Central memory CD8-positive, alpha-beta T cell (primary cell): ENCODE data around the gene LIMS2.
A peak's percentile ranks its signal among the peaks of the same experiment; 100 is the strongest.

Experiments
- ATAC-seq: fragments of 150-1000 bp; cut with Tn5 transposase; replicated peaks from 2 replicates; pipeline ENCODE4 v1.10.0; 2022; ENCODE audit warnings: mild to moderate bottlenecking, moderate FRiP score, moderate number of reproducible peaks; ENCODE audit not compliant: poor library complexity, severe bottlenecking; ENCODE audit errors: extremely low read depth
- DNase-seq, 2 donors: peaks; one replicate each; pipeline ENCODE4 v3.0.0; 2021; ENCODE audit warnings: low spot score in 2 of 2
- H3K27ac Mint-ChIP-seq: one replicate; pipeline ENCODE4 v1.8.0; 2022; ENCODE audit warnings: low read depth, mild to moderate bottlenecking, moderate library complexity, mixed read lengths
- H3K27me3 Mint-ChIP-seq: one replicate; pipeline ENCODE4 v1.8.0; 2022; ENCODE audit warnings: mixed read lengths
- H3K36me3 Mint-ChIP-seq: one replicate; pipeline ENCODE4 v1.8.0; 2022; ENCODE audit warnings: mild to moderate bottlenecking, moderate library complexity, mixed read lengths; ENCODE audit not compliant: insufficient read depth
- H3K4me1 Mint-ChIP-seq: one replicate; pipeline ENCODE4 v1.8.0; 2022; ENCODE audit warnings: mixed read lengths
- H3K4me3 Mint-ChIP-seq: one replicate; pipeline ENCODE4 v1.8.0; 2022; ENCODE audit warnings: mild to moderate bottlenecking, moderate library complexity, mixed read lengths
- H3K9me3 Mint-ChIP-seq: one replicate; pipeline ENCODE4 v1.8.0; 2022; ENCODE audit warnings: mixed read lengths

Gene LIMS2

GRCh38 chr2:127649100-127649611 is 26.2 kb downstream of the LIMS2 start:
- Mint-ChIP-seq H3K9me3 (no peaks in the 10 kb centered on the region), H3K4me3 (no peak overlapping the region), H3K27ac (peak overlapping the region; percentile 35), H3K4me1 (peaks cover 5% of the 10 kb centered on the region), H3K27me3 (peaks cover 15% of the 10 kb centered on the region), H3K36me3 (peaks cover 5% of the 10 kb centered on the region)
- ATAC-seq = no peak
- DNase-seq = no peak

GRCh38 chr2:127648321-127648720 is 27.0 kb downstream of the LIMS2 start:
- DNase-seq (no peak), ATAC-seq (no peak)
- H3K36me3 Mint-ChIP-seq = peaks cover 5% of the 10 kb centered on the region
- H3K27ac Mint-ChIP-seq = no peak overlapping the region
- H3K4me1 Mint-ChIP-seq = peaks cover 5% of the 10 kb centered on the region
- peaks cover 8% of the 10 kb centered on the region for H3K27me3 Mint-ChIP-seq
- H3K4me3 Mint-ChIP-seq = no peak overlapping the region
- H3K9me3 Mint-ChIP-seq = no peaks in the 10 kb centered on the region

GRCh38 chr2:127647242-127648190 is 27.8 kb downstream of the LIMS2 start:
- no peak overlapping the region for H3K27ac Mint-ChIP-seq
- no peak for ATAC-seq
- peaks cover 3% of the 10 kb centered on the region for H3K36me3 Mint-ChIP-seq
- no peak overlapping the region for H3K4me3 Mint-ChIP-seq
- no peaks in the 10 kb centered on the region for H3K9me3 Mint-ChIP-seq
- no peak for DNase-seq
- peaks cover under 1% of the 10 kb centered on the region for H3K27me3 Mint-ChIP-seq
- H3K4me1 Mint-ChIP-seq = peaks cover 5% of the 10 kb centered on the region

GRCh38 chr2:127646487-127647241 is 28.7 kb downstream of the LIMS2 start:
- DNase-seq (no peak), ATAC-seq (no peak)
- no peak overlapping the region for H3K4me3 Mint-ChIP-seq
- H3K27me3 Mint-ChIP-seq = no peaks in the 10 kb centered on the region
- H3K27ac Mint-ChIP-seq = no peak overlapping the region
- no peaks in the 10 kb centered on the region for H3K9me3 Mint-ChIP-seq
- peaks cover 3% of the 10 kb centered on the region for H3K36me3 Mint-ChIP-seq
- H3K4me1 Mint-ChIP-seq = peaks cover 5% of the 10 kb centered on the region

- no peak within 1 kb of the TSS for H3K27ac Mint-ChIP-seq
- H3K27me3 Mint-ChIP-seq = no peaks in the 10 kb centered on the region
- H3K4me3 Mint-ChIP-seq = no peak within 1 kb of the TSS
- no peak for DNase-seq
- no peak for ATAC-seq
- H3K4me1 Mint-ChIP-seq = peaks cover 5% of the 10 kb centered on the region
- H3K9me3 Mint-ChIP-seq = no peaks in the 10 kb centered on the region
- peaks cover 3% of the 10 kb centered on the region for H3K36me3 Mint-ChIP-seq
Observed at GRCh38 chr2:127645395-127646291, 29.7 kb downstream of the LIMS2 start, which contains the start of gene GPR17. TSS of gene GPR17 (plus strand) at chr2:127646153. CDS start at chr2:127650736, 4,583 bp downstream.

- H3K4me3 Mint-ChIP-seq = no peak overlapping the region
- no peaks in the 10 kb centered on the region for H3K9me3 Mint-ChIP-seq
- H3K4me1 Mint-ChIP-seq = peaks cover 5% of the 10 kb centered on the region
- DNase-seq (no peak), ATAC-seq (no peak)
- H3K27ac Mint-ChIP-seq = no peak overlapping the region
- H3K36me3 Mint-ChIP-seq = peaks cover 3% of the 10 kb centered on the region
- no peaks in the 10 kb centered on the region for H3K27me3 Mint-ChIP-seq
Observed at GRCh38 chr2:127645026-127645394, 30.3 kb downstream of the LIMS2 start.

- ATAC-seq (no peak), DNase-seq (no peak)
- Mint-ChIP-seq H3K27me3 (no peaks in the 10 kb centered on the region), H3K4me3 (no peak overlapping the region), H3K4me1 (no peaks in the 10 kb centered on the region), H3K9me3 (no peaks in the 10 kb centered on the region), H3K27ac (no peak overlapping the region), H3K36me3 (peaks cover 3% of the 10 kb centered on the region)
Observed at GRCh38 chr2:127644066-127645025, 31.0 kb downstream of the LIMS2 start.

- ATAC-seq (no peak), DNase-seq (no peak)
- no peaks in the 10 kb centered on the region for H3K4me1 Mint-ChIP-seq
- H3K36me3 Mint-ChIP-seq = peaks cover 5% of the 10 kb centered on the region
- H3K4me3 Mint-ChIP-seq = no peak overlapping the region
- H3K27me3 Mint-ChIP-seq = no peaks in the 10 kb centered on the region
- H3K27ac Mint-ChIP-seq = no peak overlapping the region
- H3K9me3 Mint-ChIP-seq = no peaks in the 10 kb centered on the region
Observed at GRCh38 chr2:127643439-127644065, 31.8 kb downstream of the LIMS2 start.

- peaks cover 4% of the 10 kb centered on the region for H3K36me3 Mint-ChIP-seq
- H3K4me1 Mint-ChIP-seq = peaks cover 2% of the 10 kb centered on the region
- ATAC-seq = no peak
- H3K27me3 Mint-ChIP-seq = no peaks in the 10 kb centered on the region
- H3K9me3 Mint-ChIP-seq = no peaks in the 10 kb centered on the region
- H3K27ac Mint-ChIP-seq = no peak overlapping the region
- no peak overlapping the region for H3K4me3 Mint-ChIP-seq
- DNase-seq = no peak
Observed at GRCh38 chr2:127642706-127643438, 32.5 kb downstream of the LIMS2 start.

- ATAC-seq (peak; percentile 75), DNase-seq (no peak)
- peak overlapping the region; percentile 29 for H3K4me3 Mint-ChIP-seq
- H3K27ac Mint-ChIP-seq = no peak overlapping the region
- H3K9me3 Mint-ChIP-seq = no peaks in the 10 kb centered on the region
- no peaks in the 10 kb centered on the region for H3K27me3 Mint-ChIP-seq
- peaks cover 1% of the 10 kb centered on the region for H3K36me3 Mint-ChIP-seq
- peaks cover 5% of the 10 kb centered on the region for H3K4me1 Mint-ChIP-seq
Observed at GRCh38 chr2:127641846-127642507, 33.4 kb downstream of the LIMS2 start.
